IMR-90 (cell line): ENCODE data around the gene CPNE4. TPM values are rescaled to one million over a fixed set of nuclear protein-coding genes. Genes with fewer than 3 reads are reported as not detected.

Experiments
- ATAC-seq: fragments of 200-7000 bp; cut with Tn5 transposase; 2 replicates; pipeline ENCODE4 v1.9.1; 2020; ENCODE audit warnings: low read depth, mild to moderate bottlenecking, moderate library complexity
- BruUV-seq: library from RNA; stranded (reverse); fragments of 400-500 nt; replicated peaks from 2 replicates; lab custom pipeline; 2021; lab: Mats Ljungman, UMichigan
- CTCF ChIA-PET: fragments of 300-600 bp; formaldehyde crosslinking; extraction: SDS; loops from one replicate; lab custom pipeline; 2021; ENCODE audit warnings: antibody characterized with exemption; lab: Yijun Ruan, JAX
- POLR2A ChIA-PET: fragments of 300-600 bp; sonication (Branson Sonifier 250); formaldehyde crosslinking; loops from one replicate; lab custom pipeline; 2022; ENCODE audit warnings: antibody characterized with exemption; ENCODE audit not compliant: unreplicated experiment; lab: Charles Lee
- DNase-seq: peaks from one replicate; pipeline ENCODE4 v3.0.0; 2013
- H2AFZ ChIP-seq: replicated peaks from 2 replicates; pipeline ENCODE3; 2013; ENCODE audit warnings: low read length, mild to moderate bottlenecking; ENCODE audit not compliant: poor library complexity
- H2AK5ac ChIP-seq: 2 replicates; pipeline ENCODE4 v1.6.1; 2013; ENCODE audit warnings: low read depth, low read length, inconsistent platforms
- H2AK9ac ChIP-seq: replicated peaks from 2 replicates; pipeline ENCODE3; 2013; ENCODE audit warnings: mild to moderate bottlenecking, low read depth, low read length, moderate library complexity; ENCODE audit not compliant: poor library complexity
- H2BK120ac ChIP-seq: 2 replicates; pipeline ENCODE4 v1.6.1; 2013; ENCODE audit warnings: low read depth, low read length, inconsistent platforms
- H2BK15ac ChIP-seq: 3 replicates; pipeline ENCODE4 v1.6.1; 2013; ENCODE audit warnings: low read depth, low read length, inconsistent platforms
- H2BK20ac ChIP-seq: 2 replicates; pipeline ENCODE4 v1.6.1; 2013; ENCODE audit warnings: low read depth, mild to moderate bottlenecking, inconsistent platforms, low read length, moderate library complexity
- H2BK5ac ChIP-seq: 2 replicates; pipeline ENCODE4 v1.6.1; 2013; ENCODE audit warnings: mild to moderate bottlenecking, low read depth, low read length, inconsistent platforms; ENCODE audit not compliant: poor library complexity, severe bottlenecking
- H3K14ac ChIP-seq: replicated peaks from 2 replicates; pipeline ENCODE4 v1.6.1; 2013; ENCODE audit warnings: low read depth, low read length, inconsistent platforms
- H3K18ac ChIP-seq: 2 replicates; pipeline ENCODE4 v1.6.1; 2013; ENCODE audit warnings: low read depth, low read length, control low read depth
- H3K23ac ChIP-seq: 2 replicates; pipeline ENCODE4 v1.6.1; 2013; ENCODE audit warnings: low read depth, low read length, inconsistent platforms
- H3K27ac ChIP-seq: 2 replicates; pipeline ENCODE4 v1.5.1; 2013; ENCODE audit warnings: mild to moderate bottlenecking, control low read depth, low read length; ENCODE audit not compliant: insufficient read depth
- H3K27me3 ChIP-seq: 2 replicates; pipeline ENCODE4 v1.6.1; 2013; ENCODE audit warnings: low read length; ENCODE audit not compliant: control insufficient read depth, insufficient read depth
- H3K36me3 ChIP-seq: 2 replicates; pipeline ENCODE4 v1.6.1; 2013; ENCODE audit warnings: low read length, mixed read lengths; ENCODE audit not compliant: control insufficient read depth, insufficient read depth
- H3K4ac ChIP-seq: 2 replicates; pipeline ENCODE4 v1.6.1; 2013; ENCODE audit warnings: low read depth, low read length, inconsistent platforms
- H3K4me1 ChIP-seq: 2 replicates; pipeline ENCODE4 v1.6.1; 2013; ENCODE audit warnings: low read length, mixed read lengths; ENCODE audit not compliant: control insufficient read depth, insufficient read depth
- H3K4me2 ChIP-seq: 2 replicates; pipeline ENCODE4 v1.6.1; 2013; ENCODE audit warnings: low read depth, mild to moderate bottlenecking, control low read depth, low read length, moderate library complexity
- H3K4me3 ChIP-seq: 2 replicates; pipeline ENCODE4 v1.5.1; 2013; ENCODE audit warnings: low read depth, mild to moderate bottlenecking, control low read depth, low read length, moderate library complexity; ENCODE audit not compliant: insufficient read depth
- H3K56ac ChIP-seq: 2 replicates; pipeline ENCODE4 v1.6.1; 2013; ENCODE audit warnings: low read length, inconsistent platforms; ENCODE audit not compliant: insufficient read depth; ENCODE audit errors: extremely low read depth
- H3K79me1 ChIP-seq, 2 experiments: 2 replicates each; pipeline ENCODE4 v1.6.1; 2013; ENCODE audit warnings: low read length in 2 of 2, inconsistent platforms in 1 of 2, low read depth in 1 of 2
- H3K9ac ChIP-seq: 2 replicates; pipeline ENCODE4 v1.6.1; 2013; ENCODE audit warnings: low read depth, low read length, control low read depth
- H3K9me1 ChIP-seq: 2 replicates; pipeline ENCODE4 v1.6.1; 2013; ENCODE audit warnings: low read length, inconsistent platforms; ENCODE audit not compliant: insufficient read depth
- H3K9me3 ChIP-seq: 2 replicates; pipeline ENCODE4 v1.6.1; 2013; ENCODE audit warnings: low read length; ENCODE audit not compliant: control insufficient read depth, insufficient read depth
- H4K20me1 ChIP-seq: 2 replicates; pipeline ENCODE4 v1.6.1; 2013; ENCODE audit warnings: low read length, inconsistent platforms; ENCODE audit not compliant: insufficient read depth
- H4K5ac ChIP-seq: 2 replicates; pipeline ENCODE4 v1.6.1; 2013; ENCODE audit warnings: mild to moderate bottlenecking, low read depth, low read length, control low read depth
- H4K8ac ChIP-seq, 2 experiments: 2 replicates each; pipeline ENCODE4 v1.6.1; 2013; ENCODE audit warnings: low read depth in 2 of 2, low read length in 2 of 2, control low read depth in 1 of 2, inconsistent platforms in 1 of 2
- H4K91ac ChIP-seq: 2 replicates; pipeline ENCODE4 v1.6.1; 2013; ENCODE audit warnings: low read depth, low read length, inconsistent platforms; ENCODE audit not compliant: insufficient read depth
- BHLHE40 ChIP-seq: fragments of 150-350 bp; IDR thresholded peaks from 2 replicates; pipeline ENCODE4 v1.6.1; 2016; ENCODE audit warnings: mild to moderate bottlenecking, low read depth, low read length
- ELK1 ChIP-seq: fragments of 150-350 bp; IDR thresholded peaks from 2 replicates; pipeline ENCODE4 v1.6.1; 2016; ENCODE audit warnings: low read depth, mild to moderate bottlenecking, low read length, moderate library complexity, borderline replicate concordance
- FOS ChIP-seq: fragments of 150-350 bp; IDR thresholded peaks from 2 replicates; pipeline ENCODE4 v1.6.1; 2016; ENCODE audit warnings: low read depth, low read length
- MAFK ChIP-seq: IDR thresholded peaks from 2 replicates; pipeline ENCODE4 v1.6.1; 2012; ENCODE audit warnings: low read depth, low read length, improper control_type of control experiment
- MAZ ChIP-seq: IDR thresholded peaks from 2 replicates; pipeline ENCODE4 v1.6.1; 2012; ENCODE audit warnings: low read depth, mild to moderate bottlenecking, low read length, improper control_type of control experiment, moderate library complexity, borderline replicate concordance
- POLR2A ChIP-seq: IDR thresholded peaks from 2 replicates; pipeline ENCODE4 v1.6.1; 2012; ENCODE audit warnings: mild to moderate bottlenecking, low read depth, low read length
- RAD21 ChIP-seq: IDR thresholded peaks from 2 replicates; pipeline ENCODE4 v1.6.1; 2012; ENCODE audit warnings: low read length, improper control_type of control experiment
- RCOR1 ChIP-seq: IDR thresholded peaks from 2 replicates; pipeline ENCODE4 v1.6.1; 2012; ENCODE audit warnings: mild to moderate bottlenecking, low read length, improper control_type of control experiment; ENCODE audit not compliant: insufficient replicate concordance
- RFX5 ChIP-seq: IDR thresholded peaks from 2 replicates; pipeline ENCODE4 v1.8.0; 2012; ENCODE audit warnings: low read depth, mild to moderate bottlenecking, low read length, moderate library complexity
- SMC3 ChIP-seq: fragments of 150-350 bp; IDR thresholded peaks from 2 replicates; pipeline ENCODE4 v1.6.1; 2016; ENCODE audit warnings: low read depth, mild to moderate bottlenecking, antibody characterized with exemption, low read length, moderate library complexity
- WGBS, 2 experiments: methylation state at CpG; one replicate each; pipeline versions ENCODE4 v1.1.5 to v1.1.7; 2013; ENCODE audit warnings: missing lambda C conversion rate in 2 of 2; ENCODE audit not compliant: insufficient read length in 1 of 2; ENCODE audit errors: extremely low coverage in 2 of 2; 5-methylcytosine and 5-hydroxymethylcytosine counted together
- dilution Hi-C: fragments of 300-500 bp; cut with HindIII; formaldehyde crosslinking; loops from one replicate; pipeline ENCODE4 v1.14.3; 2018; ENCODE audit warnings: low sequenced_read_pairs; ENCODE audit not compliant: unreplicated experiment
- in situ Hi-C: fragments of 300-500 bp; cut with MboI; formaldehyde crosslinking; loops from 3 replicates; pipeline ENCODE4 v1.14.3; 2019; ENCODE audit warnings: low sequenced_read_pairs, inconsistent platforms, mixed read lengths
- intact Hi-C: fragments of 100-400 bp; cut with micrococcal nuclease; formaldehyde crosslinking; loops from 2 replicates; pipeline ENCODE4 v1.10.0; 2022
- polyA plus RNA-seq, 3 experiments: library from polyadenylated mRNA; depleted of rRNA; stranded (reverse); fragments of >200 nt; gene quantifications; 2 replicates each; pipeline ENCODE4 v1.2.3, GENCODE V29; 2012; ENCODE audit warnings: low replicate concordance in 1 of 3
- total RNA-seq: library from RNA; depleted of rRNA; stranded (reverse); fragments of >200 nt; gene quantifications from 2 replicates; pipeline ENCODE4 v1.2.3, GENCODE V29; 2012

The CPNE4 gene
- total and polyA plus RNA-seq, 2 of the 4 experiments (the other 2 are of a cell fraction) = not detected

- H3K14ac ChIP-seq = no peak overlapping the region
- no peak overlapping the region for H2BK20ac ChIP-seq
- DNase-seq = no peak
- no CpG with 5 or more reads among the region's 1 CpG for WGBS, 2 experiments
- no peak overlapping the region for H3K27ac ChIP-seq
- no peaks in the 10 kb centered on the region for H4K20me1 ChIP-seq
- no peak overlapping the region for H2AK5ac ChIP-seq
- no peak overlapping the region for H3K18ac ChIP-seq
- H4K5ac ChIP-seq = no peak overlapping the region
- no peaks in the 10 kb centered on the region for H3K79me1 ChIP-seq
- no peaks in the 10 kb centered on the region for H3K4me1 ChIP-seq
- no peak overlapping the region for H2BK5ac ChIP-seq
- dilution Hi-C loops = no loop called here
- TF ChIP-seq FOS (no peak), RCOR1 (no peak), SMC3 (no peak), RAD21 (no peak), RFX5 (no peak), POLR2A (no peak), BHLHE40 (no peak), ELK1 (no peak), MAFK (no peak), MAZ (no peak)
- H2AK9ac ChIP-seq = no peak overlapping the region
- no peak overlapping the region for H3K4me3 ChIP-seq
- H3K36me3 ChIP-seq = no peaks in the 10 kb centered on the region
- in situ Hi-C loops = no loop called here
- no peak overlapping the region for H2AFZ ChIP-seq
- POLR2A ChIA-PET = no interaction called here
- BruUV-seq = no TSS peak
- ATAC-seq = no peak
- intact Hi-C loops = no loop called here
- H3K56ac ChIP-seq = no peak overlapping the region
- CTCF ChIA-PET = no interaction called here
- H2BK120ac ChIP-seq = no peak overlapping the region
- H3K23ac ChIP-seq = no peak overlapping the region
- H3K9ac ChIP-seq = no peak overlapping the region
- no peak overlapping the region for H3K4ac ChIP-seq
- no peaks in the 10 kb centered on the region for H3K27me3 ChIP-seq
- H3K4me2 ChIP-seq = no peak overlapping the region
- no peak overlapping the region for H2BK15ac ChIP-seq
- H4K91ac ChIP-seq = no peak overlapping the region
- H3K9me1 ChIP-seq = no peaks in the 10 kb centered on the region
- H4K8ac ChIP-seq = no peak overlapping the region
- no peaks in the 10 kb centered on the region for H3K9me3 ChIP-seq
Measured at GRCh38 chr3:131944676-131945075, 90.1 kb downstream of the CPNE4 start.
